Fibroblast of mammary gland (primary cell): ENCODE measurements around the gene GJA4.

Experiments used
- DNase-seq: peaks from one replicate; pipeline ENCODE4 v3.0.0-alpha.2; 2010; ENCODE audit warnings: low read depth
- H3K4me3 ChIP-seq: 2 replicates; pipeline ENCODE4 v1.5.1; 2011; ENCODE audit warnings: low read depth, mild to moderate bottlenecking, low read length, moderate library complexity; ENCODE audit not compliant: control insufficient read depth
- TF ChIP-seq, protein P1 (sequence below): conservative IDR thresholded peaks from 2 replicates; pipeline ENCODE4 v1.5.1; 2011; ENCODE audit warnings: low read depth, low read length, inconsistent platforms; ENCODE audit not compliant: control insufficient read depth, insufficient read depth

The GJA4 gene

DNA sequence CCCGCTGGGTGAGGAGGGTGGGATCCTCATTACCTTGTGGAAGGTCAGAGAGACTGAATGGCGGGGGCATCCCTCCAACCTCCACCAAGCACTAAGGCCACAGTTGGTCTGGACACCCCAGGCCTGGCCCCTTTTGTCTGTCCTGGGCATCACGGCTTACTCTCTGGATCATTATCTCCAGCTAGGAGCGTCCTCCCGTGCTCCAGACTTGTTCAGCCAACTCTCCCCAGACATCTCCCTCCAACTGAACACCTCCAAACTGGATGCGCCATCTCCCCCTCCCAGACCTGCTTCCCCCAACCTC lies 45.2 kb upstream of the GJA4 start:
- no peak for DNase-seq
- no peak overlapping the region for H3K4me3 ChIP-seq
- TF ChIP-seq, protein P1, sequence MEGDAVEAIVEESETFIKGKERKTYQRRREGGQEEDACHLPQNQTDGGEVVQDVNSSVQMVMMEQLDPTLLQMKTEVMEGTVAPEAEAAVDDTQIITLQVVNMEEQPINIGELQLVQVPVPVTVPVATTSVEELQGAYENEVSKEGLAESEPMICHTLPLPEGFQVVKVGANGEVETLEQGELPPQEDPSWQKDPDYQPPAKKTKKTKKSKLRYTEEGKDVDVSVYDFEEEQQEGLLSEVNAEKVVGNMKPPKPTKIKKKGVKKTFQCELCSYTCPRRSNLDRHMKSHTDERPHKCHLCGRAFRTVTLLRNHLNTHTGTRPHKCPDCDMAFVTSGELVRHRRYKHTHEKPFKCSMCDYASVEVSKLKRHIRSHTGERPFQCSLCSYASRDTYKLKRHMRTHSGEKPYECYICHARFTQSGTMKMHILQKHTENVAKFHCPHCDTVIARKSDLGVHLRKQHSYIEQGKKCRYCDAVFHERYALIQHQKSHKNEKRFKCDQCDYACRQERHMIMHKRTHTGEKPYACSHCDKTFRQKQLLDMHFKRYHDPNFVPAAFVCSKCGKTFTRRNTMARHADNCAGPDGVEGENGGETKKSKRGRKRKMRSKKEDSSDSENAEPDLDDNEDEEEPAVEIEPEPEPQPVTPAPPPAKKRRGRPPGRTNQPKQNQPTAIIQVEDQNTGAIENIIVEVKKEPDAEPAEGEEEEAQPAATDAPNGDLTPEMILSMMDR = no peak

DNA sequence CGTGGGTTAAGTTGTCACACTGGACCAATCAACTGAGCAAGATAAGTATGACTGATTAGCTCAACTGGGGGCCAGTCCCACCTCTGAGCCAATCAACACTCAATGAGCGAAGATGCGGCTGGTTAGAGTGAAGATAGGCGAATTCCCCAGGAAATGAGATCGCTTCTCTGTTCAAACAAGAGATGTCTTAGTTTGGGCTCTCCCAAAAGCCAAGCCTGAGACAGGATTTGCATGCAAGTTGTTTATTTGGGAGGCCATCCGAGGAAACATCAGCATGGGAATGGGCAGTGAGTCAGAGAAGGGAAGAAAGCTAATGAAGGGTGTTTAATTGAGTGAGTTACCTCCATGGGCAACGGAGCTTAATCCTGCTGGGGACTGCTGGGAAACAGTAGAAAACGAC lies 42.8 kb upstream of the GJA4 start:
- DNase-seq = no peak
- TF ChIP-seq, protein P1 = no peak
- no peak overlapping the region for H3K4me3 ChIP-seq

DNA sequence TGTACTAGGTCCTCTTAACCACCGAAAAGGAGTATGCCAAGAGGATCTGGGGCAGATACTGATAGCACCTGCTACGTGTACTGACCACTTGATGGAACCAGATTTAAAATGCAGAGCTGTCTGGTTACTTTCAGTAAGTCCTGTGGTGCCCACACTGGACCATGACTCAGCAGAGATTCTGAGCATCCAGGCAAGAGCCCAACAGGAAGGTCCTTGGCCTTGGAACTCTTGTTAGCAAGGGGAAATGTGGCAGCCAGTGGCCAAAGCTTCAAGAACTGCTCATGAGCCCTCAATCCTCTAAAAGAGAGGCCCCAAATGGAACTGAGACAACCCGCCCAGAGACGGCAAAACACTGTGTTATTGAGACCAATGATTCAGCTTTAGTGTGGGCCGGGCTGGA lies 42.2 kb upstream of the GJA4 start:
- no peak for DNase-seq
- TF ChIP-seq, protein P1 = no peak
- H3K4me3 ChIP-seq = no peak overlapping the region

DNA sequence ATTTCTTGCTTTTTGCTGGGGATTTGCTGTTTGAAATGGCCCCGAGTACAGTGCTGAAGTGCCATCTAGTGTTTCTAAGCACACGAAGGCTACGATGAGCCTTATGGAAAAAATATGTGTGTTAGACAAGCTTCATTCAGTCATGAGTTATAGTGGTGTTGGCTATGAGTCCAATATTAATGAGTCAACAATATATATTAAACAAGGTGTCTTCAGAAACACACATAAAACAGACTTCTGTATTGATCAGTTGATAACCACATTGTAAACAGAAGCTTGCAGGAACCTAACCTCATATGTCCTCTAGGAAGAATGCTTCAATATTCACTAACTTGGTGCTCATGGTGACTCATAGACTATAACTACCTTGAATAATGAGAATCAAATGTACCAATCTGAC lies 39.6 kb upstream of the GJA4 start:
- DNase-seq = no peak
- H3K4me3 ChIP-seq = no peak overlapping the region
- TF ChIP-seq, protein P1 = no peak

DNA sequence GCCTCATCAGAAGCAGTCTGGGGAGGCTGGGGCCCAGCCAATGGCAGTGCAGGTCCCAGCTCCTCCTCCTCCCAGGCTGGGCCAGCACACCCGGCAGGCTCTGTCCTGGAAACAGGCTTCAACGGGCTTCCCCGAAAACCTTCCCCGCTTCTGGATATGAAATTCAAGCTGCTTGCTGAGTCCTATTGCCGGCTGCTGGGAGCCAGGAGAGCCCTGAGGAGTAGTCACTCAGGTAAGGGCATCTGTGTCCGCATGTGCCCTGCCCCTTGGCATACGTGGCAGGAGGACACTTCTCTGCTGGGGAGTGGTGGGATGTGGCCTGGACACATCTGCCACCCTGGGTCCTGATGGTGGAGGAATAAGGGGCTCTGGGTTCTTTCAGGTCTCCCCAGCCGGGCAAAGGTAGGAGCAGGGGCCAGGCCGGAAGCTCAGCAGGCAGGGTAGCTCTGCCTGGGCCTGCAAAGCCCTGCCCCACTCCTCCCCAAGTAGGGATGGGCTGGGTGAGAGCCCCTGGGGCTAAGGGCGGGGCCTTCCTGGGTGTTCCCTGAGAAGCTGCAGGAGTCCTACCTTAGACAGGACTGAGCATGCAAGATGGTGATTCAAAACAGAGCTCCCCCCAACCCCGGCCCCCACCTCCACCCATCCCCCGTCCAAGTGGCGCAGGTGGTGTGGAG lies 37.7 kb upstream of the GJA4 start, which contains the start of gene GJB5:
Gene GJB5, plus strand, starts transcription at position 84 of the 674 bp plus-strand sequence. CDS start 2,284 bp downstream, outside the sequence.
- TF ChIP-seq, protein P1 = no peak
- H3K4me3 ChIP-seq = no peak within 1 kb of the TSS
- DNase-seq = no peak

DNA sequence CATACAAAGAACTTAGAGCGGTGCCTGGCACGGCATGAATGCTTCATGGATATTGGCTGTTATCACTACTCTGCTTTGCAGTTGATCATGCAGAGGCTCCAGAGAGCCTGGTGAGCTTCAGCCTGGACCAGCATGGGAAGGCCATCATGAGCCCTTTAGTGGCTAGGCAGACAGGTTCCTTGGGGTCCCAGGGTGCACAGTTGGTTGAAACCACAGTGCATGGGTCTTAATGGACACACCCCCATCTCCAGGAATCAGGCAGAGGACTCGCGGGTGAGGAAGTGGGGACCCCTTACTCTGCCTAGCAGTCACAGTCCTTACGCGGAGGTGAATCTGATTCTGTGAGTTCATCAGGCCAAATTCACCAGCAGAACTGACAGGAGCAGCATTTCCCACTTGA lies 36.8 kb upstream of the GJA4 start:
- DNase-seq = no peak
- no peak overlapping the region for H3K4me3 ChIP-seq
- TF ChIP-seq, protein P1 = no peak

DNA sequence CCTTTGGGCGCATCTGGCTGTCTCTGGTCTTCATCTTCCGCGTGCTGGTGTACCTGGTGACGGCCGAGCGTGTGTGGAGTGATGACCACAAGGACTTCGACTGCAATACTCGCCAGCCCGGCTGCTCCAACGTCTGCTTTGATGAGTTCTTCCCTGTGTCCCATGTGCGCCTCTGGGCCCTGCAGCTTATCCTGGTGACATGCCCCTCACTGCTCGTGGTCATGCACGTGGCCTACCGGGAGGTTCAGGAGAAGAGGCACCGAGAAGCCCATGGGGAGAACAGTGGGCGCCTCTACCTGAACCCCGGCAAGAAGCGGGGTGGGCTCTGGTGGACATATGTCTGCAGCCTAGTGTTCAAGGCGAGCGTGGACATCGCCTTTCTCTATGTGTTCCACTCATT lies 35.4 kb upstream of the GJA4 start:
- DNase-seq = no peak
- TF ChIP-seq, protein P1 = no peak
- H3K4me3 ChIP-seq = no peak overlapping the region
